Measurements from ENCODE around the gene SOD2.
"Not testable (repeated sequence)": the region's sequence is repeated elsewhere in the genome, so short reads cannot be mapped to it uniquely, and the experiment has no call there.

SOD2 gene

DNA sequence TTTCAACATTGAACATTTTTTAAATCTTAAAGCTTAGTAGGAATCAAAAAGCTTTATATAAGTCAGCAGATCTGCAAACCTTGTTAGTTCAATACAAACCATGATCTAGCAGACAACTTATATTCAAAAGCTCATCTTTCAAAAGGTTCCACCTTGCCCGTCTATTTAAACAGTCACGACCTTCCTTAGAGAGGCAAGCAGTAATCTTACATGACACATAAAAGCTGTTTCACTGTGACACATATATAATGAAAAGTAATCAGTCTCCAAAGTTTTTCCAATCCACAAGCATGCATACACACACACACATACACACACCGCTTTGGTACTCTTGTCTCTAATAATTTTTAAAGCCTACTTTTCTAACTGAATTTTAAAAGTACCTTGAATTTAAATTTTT is 12.9 kb downstream of the SOD2 start:
- DNase-seq: no peak

DNA sequence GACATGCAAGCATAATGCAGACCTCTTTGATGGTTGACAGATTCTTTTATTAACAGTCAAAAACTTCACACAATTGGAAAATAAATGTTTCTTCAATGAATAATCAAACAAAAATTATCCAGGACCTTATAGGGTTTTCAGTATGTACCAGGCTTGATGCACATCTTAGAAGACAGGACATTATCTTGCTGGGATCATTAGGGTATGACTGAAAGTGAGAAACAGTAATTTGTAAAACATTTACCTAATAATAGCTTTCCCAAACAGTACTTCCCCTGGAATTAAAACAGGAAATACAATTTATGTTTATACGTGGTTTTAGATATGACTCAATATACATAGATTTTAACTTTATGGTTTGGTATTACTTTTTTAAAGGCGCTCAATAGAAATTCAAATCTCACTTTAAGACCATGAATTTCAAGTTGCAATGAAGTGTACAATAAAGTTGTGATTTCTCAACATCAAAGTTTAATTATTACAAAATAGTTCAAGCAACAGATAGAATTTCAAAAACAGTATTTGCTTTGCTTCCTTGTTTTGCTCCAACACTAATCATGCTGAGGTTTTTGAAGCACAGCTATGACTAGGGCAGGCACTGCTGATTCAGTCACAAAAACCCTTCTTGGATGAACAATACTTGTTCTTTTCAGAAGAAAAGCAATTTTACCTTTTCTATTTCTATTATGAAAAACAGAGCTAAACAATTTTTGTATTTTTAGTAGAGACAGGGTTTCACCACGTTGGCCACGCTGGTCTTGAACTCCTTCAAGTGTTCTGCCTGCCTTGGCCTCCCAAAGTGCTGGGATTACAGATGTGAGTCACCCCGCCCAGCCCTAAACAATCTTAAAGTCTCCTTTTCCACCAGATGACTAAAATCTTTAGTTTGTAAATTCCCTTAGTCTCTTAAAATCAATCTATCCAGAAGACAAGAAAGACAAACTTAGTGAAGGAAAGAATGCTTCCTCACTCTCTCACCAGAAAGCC is 13.7 kb downstream of the SOD2 start:
- DNase-seq: no peak

DNA sequence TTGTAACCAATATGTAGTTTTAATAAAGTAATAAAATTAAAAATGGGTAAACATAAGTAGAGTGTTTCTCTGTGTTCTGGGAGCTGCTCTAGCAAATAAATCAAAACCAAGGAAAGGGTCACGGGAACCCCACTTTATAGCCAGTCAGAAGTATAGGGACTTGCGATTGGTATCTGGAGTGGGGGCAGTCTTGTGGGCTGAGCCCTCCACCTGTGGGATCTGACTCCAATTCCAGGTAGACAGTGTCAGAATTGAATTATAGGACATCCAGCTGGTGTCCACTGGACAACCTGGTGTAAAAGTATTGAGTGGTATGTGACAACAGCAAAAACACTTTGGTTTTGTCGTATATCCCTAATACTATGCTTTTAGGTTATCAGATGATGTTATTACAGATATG is 14.5 kb downstream of the SOD2 start:
- DNase-seq: no peak

DNA sequence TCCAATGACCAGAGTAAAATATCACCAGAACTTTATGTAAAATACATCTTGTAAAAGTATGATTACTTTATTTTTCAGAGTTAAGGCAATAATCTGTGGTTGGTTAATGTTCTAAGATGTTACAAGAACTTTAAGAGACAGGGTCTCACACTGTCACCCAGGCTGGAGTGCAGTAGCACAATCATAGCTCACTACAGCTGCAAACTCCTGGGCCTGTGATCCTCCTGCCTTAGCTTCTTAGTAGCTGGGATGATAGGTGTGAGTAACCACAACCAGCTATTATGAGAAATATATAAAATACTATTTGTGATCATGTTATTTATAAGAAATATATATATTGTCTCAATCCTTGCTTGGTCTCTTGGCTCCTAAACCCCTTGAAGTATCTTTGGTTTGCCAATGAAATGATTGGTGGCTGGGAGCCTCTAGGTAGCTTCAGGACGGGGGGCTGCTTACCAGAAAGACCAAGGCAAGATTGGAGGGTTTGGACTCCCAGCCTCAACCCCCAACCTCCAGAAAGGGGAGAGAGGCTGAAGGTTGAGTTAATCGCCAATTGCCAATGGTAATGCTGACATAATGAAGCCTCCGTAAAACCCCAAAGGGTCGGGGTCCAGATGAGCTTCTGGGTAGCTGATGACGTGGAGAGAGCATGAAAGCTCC is 15.4 kb downstream of the SOD2 start:
- DNase-seq: no peak

DNA sequence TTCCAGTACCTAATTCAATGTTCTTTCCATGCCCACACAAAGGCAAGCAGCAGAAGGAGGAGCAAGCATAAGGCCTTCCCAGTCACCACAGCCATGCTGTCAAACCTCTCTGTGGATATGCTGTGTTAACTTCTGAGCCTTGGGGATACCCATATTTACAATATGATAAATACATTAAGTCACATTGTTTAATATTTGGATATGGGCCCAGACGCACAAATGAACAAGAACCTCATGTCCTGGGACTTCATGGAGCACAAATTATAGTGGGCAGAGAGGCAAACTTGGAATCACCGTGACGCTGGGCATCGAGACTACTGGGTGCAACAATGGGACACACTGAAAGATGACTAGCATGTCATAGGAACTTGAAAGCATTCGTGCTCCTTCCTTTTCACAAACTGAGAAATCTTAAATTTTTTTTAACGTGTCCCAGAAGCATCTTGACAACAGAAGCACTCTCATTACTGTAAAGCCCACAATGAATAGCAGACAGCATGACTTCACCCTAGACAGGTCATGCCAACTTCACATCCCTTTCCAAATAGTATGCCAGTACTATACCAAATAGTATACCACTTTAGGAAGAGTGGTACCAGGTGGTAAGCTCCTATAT is 16.0 kb downstream of the SOD2 start:
- DNase-seq: no peak

DNA sequence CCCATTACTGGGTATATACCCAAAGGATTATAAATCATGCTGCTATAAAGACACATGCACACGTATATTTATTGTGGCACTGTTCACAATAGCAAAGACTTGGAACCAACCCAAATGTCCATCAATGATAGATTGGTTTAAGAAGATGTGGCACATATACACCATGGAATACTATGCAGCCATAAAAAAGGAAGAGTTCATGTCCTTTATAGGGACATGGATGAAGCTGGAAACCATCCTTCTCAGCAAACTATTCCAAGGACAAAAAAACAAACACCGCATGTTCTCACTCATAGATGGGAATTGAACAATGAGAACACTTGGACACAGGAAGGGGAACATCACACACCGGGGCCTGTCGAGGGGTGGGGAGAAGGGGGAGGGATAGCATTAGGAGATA is 16.8 kb downstream of the SOD2 start:
- not testable (repeated sequence) for DNase-seq

DNA sequence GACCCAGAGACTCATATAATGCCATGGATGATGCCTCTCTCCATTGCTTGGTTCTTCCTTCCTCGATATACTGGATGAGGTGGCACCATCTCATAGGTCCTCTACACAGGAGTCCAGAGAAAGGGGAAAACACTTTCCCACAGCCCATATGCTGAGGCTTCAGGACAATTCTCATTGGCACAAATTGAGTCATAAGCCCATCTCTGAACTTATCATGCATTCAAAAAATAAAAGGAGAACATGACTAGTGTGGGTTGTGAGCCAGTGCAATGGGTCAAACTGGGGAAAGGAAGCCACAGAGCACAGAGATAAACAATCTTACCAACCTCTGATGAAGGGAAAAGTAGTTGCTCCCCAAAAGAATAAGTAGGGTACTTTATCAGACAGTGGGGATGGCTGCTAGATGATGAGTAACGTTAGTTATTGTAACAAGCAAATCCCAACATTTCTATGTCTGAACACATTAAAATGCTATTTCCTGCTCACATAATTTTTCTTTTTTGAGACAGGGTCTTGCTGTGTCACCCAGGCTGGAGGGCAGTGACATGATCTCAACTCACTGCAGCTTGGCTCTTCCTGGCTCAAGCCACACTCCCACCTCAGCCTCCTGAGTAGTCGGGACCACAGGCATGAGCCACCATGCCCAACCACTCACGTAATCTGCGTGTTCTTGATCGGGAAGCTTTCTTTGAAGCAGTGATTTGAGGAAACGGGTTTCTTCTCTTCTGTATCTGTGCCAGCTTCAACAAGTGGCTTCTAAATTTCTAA is 27.0 kb downstream of the SOD2 start:
- DNase-seq: no peak

DNA sequence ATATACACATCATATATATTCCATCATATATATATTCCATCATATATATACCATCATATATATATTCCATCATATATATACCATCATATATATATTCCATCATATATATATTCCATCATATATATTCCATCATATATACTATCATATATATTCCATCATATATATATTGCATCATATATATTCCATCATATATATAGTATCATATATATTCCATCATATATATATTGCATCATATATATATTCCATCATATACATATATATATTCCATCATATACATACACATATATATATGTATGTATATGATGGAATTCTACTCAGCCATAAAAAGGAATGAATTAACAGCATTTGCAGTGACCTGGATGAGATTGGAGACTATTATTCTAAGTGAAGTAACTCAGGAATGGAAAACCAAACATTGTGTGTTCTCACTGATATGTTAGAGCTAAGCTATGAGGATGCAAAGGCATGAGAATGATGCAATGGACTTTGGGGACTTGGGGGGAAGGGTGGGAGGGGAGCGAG is 29.6 kb downstream of the SOD2 start:
- not testable (repeated sequence) for DNase-seq

DNA sequence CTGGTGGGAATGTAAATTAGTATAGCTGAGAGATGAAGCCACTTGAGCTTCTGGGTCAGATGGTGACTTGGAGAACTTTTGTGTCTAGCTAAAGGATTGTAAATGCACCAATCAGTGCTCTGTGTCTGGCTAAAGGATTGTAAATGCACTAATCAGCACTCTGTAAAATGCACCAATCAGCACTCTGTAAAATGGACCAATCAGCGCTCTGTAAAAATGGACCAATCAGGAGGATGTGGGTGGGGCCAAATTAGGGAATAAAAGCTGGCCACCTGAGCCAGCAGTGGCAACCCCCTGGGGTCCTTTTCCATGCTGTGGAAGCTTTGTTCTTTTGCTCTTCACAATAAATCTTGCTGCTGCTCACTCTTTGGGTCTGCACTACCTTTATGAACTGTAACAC is 31.1 kb downstream of the SOD2 start:
- DNase-seq: not testable (repeated sequence)

DNA sequence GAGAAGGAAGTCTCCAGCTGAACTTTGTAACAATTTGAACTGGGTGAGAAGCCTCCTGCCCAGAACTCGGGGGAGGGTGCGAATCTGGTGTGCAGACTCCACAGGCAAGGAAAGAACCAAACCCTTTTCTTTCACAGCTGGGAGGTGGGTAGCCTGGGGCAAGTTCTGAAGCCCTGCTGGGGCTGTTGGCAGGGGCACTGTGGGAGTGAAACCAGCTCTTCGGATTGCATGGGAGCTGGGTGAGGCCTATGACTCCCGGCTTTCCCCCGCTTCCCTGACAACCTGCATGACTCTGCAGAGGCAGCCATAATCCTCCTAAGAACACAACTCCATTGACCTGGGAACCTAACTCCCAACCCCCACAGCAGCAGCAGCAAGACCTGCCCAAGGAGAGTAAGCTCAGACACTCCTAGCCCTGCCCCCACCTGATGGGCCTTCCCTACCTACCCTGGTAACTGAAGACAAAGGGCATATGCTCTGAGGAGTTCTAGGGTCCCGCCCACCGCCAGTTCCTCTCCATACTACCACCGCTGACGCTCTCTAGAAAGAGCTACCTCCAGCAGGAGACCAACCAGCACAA is 37.5 kb downstream of the SOD2 start:
- DNase-seq: no peak

DNA sequence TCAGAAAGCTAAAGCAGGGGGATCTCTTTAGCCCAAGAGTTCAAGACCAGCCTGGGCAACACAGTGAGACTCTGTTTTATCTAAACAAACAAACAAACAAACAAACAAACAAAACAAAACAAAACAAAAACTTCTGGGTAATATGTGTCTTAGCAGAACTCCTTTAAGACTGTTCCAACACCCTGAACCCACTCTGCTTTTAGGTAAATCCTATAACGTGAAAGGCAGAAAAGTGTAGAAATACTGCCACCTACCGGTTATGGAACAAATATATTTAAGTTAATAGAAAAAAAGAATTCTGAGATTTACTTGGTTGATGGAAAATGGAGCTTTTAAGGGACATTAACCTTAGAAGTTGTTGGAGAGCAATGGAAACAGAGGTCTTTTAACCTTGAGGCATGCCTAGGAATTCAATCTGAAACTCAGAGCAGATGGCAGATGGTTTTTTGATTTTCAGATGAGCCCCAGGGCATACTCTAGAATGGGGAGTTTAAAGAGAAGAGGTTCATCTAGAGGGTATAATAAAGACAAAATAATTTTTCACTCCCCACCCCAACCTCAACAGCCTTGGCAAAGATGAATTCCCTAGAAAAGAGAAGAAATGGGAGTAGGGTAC is 38.5 kb downstream of the SOD2 start:
- peak; percentile 74 for DNase-seq

DNA sequence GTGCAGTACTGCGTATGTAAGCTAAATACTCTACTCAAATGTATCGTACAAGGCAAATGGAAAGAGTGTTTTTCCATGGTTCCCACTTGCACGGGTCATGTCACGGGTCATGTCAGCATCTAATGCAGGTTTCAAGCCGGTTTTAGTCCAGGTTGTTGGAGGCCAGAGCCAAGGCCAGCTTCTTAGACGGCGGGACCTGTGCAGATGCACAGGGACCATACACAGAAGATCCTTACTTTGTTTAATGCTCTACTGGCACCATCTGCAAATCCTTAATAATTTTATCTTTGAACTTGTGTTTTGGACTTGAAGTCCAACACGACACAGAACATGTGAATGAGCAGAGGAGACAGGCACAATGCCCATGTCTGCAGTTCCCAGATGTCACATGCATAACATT is 42.7 kb downstream of the SOD2 start:
- DNase-seq: no peak

DNA sequence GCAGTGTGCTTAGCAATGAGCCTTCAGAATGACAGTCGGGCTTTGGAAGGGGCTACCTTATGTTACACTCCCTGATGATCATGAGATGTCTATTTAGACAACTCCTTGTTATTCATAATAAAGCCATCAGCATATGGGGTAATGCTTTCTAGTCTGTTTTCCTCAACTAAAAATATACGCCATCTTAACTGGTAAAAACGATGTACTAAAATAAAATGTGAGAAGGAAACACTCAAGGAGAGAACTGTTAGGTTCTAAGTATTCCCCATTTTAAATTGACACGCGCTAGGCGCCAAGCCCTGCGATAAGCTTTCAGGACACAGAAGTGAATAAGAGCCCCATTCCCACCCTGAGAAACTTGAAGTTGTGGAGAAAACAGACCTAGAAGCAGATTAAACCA is 43.6 kb downstream of the SOD2 start:
- DNase-seq: no peak

DNA sequence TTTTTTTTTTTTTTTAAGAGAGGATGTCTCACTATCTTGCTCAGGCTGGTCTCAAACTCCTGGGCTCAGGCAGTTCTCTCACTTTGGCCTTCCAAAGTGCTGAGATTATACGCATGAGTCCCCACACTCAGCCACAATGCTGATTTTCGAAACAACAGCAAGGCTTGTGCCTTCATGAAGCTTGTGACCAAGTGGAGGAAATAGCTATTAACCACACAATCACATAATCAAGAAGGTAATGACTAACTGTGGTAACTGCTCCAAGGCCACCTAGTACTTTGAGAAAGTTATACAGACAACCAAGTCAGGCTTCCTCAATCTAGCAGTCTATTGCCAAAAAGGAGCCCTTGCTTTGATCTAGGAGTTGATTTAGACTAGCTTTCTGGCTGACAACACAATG is 46.3 kb downstream of the SOD2 start:
- DNase-seq: no peak

DNA sequence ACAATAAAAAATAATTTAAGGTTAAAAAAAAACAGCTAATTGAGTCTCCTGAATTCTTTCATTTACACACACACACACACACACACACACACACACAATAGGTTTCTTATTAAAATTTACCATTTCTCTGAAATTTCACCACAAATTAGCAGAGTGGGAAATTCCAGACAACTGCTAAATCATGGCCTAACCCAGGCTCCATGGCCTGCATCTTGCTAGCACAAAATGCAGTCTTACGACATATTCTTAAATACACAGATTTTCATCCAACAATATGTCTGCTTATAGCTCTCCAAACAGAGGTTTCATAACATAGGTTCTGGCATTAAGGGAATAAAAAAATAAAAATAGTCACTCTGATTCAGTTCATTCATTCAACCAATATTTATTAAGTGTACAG is 46.9 kb downstream of the SOD2 start:
- no peak for DNase-seq

DNA sequence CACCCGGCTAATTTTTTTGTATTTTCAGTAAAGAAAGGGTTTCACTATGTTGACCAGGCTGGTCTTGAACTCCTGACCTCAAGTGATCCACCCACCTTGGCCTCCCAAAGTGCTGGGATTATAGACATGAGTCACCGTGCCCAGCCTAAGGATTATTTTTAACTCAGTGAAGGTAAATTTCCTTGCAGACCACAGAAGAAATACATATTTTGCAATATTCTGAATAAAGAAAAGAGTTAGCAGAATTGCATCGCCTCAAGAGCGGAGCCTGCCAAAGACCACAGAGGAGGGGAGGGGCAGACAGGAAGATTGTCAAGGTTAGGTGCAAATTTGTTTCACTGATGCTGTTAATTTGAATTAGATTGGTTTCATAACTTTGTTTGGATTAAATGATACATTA is 47.4 kb downstream of the SOD2 start:
- no peak for DNase-seq
